Astrocyte (in vitro differentiated cells and primary cell): ENCODE results near the gene MOB3A.

Experiments
- EZH2 ChIP-seq: IDR thresholded peaks from 2 replicates; pipeline ENCODE4 v1.6.1; 2012; ENCODE audit warnings: mild to moderate bottlenecking, low read length, inconsistent platforms; ENCODE audit not compliant: insufficient read depth
- TF ChIP-seq, protein P1 (sequence below): IDR thresholded peaks from 2 replicates; pipeline ENCODE4 v1.5.1; 2011; ENCODE audit warnings: low read depth, mild to moderate bottlenecking, inconsistent platforms, low read length, moderate library complexity; ENCODE audit not compliant: insufficient read depth

DNA sequence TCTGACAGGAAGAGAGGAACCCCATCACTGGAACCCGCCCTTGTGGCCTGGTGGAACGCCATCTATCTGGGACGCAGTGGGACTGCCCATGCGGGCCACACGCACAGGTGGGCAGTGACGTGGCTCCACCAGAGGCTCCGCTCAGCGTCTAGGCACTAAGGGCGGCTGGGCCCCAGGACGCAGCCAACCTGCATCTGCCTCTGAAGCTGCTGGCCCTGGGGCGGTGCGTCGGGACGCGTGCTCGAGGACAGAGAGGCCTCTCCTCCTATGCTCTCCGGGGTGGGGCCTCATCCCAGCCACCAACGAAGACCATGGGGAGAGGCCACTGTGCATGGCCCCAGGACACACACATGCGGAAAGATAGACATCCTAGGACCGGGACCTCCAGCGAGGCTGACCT lies 18.7 kb upstream of the MOB3A start:
- TF ChIP-seq, protein P1, sequence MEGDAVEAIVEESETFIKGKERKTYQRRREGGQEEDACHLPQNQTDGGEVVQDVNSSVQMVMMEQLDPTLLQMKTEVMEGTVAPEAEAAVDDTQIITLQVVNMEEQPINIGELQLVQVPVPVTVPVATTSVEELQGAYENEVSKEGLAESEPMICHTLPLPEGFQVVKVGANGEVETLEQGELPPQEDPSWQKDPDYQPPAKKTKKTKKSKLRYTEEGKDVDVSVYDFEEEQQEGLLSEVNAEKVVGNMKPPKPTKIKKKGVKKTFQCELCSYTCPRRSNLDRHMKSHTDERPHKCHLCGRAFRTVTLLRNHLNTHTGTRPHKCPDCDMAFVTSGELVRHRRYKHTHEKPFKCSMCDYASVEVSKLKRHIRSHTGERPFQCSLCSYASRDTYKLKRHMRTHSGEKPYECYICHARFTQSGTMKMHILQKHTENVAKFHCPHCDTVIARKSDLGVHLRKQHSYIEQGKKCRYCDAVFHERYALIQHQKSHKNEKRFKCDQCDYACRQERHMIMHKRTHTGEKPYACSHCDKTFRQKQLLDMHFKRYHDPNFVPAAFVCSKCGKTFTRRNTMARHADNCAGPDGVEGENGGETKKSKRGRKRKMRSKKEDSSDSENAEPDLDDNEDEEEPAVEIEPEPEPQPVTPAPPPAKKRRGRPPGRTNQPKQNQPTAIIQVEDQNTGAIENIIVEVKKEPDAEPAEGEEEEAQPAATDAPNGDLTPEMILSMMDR, result no peak
- no peak for TF ChIP-seq EZH2
